ENCODE measurements around the gene TEX48. TPM values are rescaled to one million over a fixed set of nuclear protein-coding genes. Genes with fewer than 3 reads are reported as not detected.

The TEX48 gene
- total and polyA plus RNA-seq, 11 donors: not detected

DNA sequence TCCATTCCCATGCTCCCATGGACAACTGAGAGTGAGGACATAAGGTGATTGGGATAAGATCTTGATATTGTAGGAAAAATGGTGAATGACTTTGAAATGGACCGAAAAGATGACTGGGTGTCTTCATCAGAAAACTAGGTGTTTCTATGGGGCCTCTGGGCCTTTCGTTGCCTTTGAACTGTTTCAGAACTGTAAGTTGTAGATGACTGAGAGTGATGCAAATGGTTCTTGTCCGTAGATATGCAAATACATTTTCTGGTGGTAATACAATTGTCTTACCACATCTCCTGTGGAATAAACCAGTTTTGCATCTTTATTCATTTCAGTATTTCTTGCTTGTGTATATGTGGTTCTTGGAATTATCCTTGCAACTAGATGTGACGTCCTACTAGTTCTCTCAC is 16.0 kb upstream of the TEX48 start:
- Histone ChIP-seq H3K27ac (no peak overlapping the region), H3K4me3 (no peak overlapping the region), H3K4me1 (peaks cover 0 to 6% (median 0%) of the 10 kb centered on the region in 12 donors), H3K9me3 (no peaks in the 10 kb centered on the region), H3K27me3 (peaks cover 0 to 2% (median 0%) of the 10 kb centered on the region in 9 donors), H3K36me3 (no peaks in the 10 kb centered on the region)
- WGBS, 4 donors: 86 to 91% (median 90%) methylated on average over 4 of the region's 4 CpGs
- intact Hi-C loops (cut with DNase I): no loop called here
- TF ChIP-seq POLR2A (IDR thresholded peaks at IDR 0.05): no peak
- TF ChIP-seq, protein P1, sequence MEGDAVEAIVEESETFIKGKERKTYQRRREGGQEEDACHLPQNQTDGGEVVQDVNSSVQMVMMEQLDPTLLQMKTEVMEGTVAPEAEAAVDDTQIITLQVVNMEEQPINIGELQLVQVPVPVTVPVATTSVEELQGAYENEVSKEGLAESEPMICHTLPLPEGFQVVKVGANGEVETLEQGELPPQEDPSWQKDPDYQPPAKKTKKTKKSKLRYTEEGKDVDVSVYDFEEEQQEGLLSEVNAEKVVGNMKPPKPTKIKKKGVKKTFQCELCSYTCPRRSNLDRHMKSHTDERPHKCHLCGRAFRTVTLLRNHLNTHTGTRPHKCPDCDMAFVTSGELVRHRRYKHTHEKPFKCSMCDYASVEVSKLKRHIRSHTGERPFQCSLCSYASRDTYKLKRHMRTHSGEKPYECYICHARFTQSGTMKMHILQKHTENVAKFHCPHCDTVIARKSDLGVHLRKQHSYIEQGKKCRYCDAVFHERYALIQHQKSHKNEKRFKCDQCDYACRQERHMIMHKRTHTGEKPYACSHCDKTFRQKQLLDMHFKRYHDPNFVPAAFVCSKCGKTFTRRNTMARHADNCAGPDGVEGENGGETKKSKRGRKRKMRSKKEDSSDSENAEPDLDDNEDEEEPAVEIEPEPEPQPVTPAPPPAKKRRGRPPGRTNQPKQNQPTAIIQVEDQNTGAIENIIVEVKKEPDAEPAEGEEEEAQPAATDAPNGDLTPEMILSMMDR (IDR thresholded peaks at IDR 0.05): no peak
- no peak for DNase-seq
- ATAC-seq: no peak

DNA sequence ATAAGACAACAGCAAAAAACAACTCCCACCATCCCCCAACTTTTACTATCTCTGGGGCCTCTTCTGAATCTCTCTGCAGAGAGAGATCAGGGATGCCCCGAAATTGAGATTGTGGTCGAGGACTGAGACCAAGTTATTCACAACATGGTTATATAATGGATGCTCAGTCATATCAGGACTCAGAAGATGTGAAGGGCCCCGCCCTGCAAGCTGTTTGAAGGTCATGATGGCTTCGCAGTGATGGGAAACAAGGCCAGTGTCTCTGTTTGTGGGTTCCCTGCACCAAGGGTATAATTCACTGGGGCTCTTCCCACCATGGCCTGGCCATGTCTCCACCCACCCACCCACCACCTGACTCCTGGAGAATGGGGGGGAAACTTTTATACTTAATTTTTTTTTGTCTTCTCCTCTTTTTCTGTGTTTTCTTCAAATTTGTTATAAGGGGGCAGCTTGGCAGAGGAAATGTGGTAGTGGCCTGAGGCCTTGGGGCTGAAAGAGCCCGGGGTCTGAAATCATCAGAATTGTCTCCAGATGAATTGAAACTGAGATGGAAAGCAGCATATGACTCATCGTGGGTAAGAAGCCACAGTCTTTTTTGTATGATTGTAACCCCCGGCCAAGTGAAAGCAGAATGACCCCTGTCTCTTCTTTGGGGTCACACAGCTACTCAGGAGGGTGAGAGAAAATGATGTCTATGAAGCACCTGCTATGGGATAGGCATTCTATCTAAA is 15.0 kb upstream of the TEX48 start:
- no peak for DNase-seq
- intact Hi-C loops (cut with DNase I): no loop called here
- Histone ChIP-seq H3K4me3 (no peak overlapping the region), H3K9me3 (no peaks in the 10 kb centered on the region), H3K27ac (no peak overlapping the region), H3K36me3 (no peaks in the 10 kb centered on the region), H3K27me3 (peaks cover 0 to 11% (median 0%) of the 10 kb centered on the region in 9 donors), H3K4me1 (peaks cover 0 to 6% (median 0%) of the 10 kb centered on the region in 12 donors)
- no peak for ATAC-seq
- TF ChIP-seq, protein P1 (IDR thresholded peaks at IDR 0.05): no peak
- no peak for TF ChIP-seq POLR2A (IDR thresholded peaks at IDR 0.05)
- WGBS, 4 donors: 72 to 82% (median 77%) methylated on average over 7 of the region's 7 CpGs

DNA sequence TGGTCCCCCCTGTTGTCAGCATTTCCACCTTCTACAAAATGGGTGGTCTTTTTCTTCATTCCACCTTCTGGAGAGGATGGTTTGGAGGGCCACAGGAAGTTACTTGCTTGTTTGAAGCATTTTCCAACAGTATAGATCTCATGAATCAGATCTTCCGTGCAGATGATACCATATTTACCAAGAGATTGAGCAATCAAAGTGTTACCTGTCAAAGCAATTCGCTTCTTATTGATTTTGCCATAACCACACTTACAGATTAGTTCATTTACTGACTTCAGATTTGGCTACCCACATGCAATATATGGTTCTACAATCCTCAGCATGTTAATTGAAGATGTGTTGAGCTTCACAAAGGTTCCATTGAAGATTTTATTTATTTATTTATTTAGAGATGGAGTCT is 14.0 kb upstream of the TEX48 start:
- Histone ChIP-seq H3K4me3 (no peak overlapping the region), H3K27ac (no peak overlapping the region), H3K36me3 (no peaks in the 10 kb centered on the region), H3K4me1 (peaks cover 0 to 6% (median 0%) of the 10 kb centered on the region in 12 donors), H3K27me3 (peaks cover 0 to 11% (median 0%) of the 10 kb centered on the region in 9 donors), H3K9me3 (no peaks in the 10 kb centered on the region)
- 79 to 82% (median 80%) methylated on average over 2 of the region's 2 CpGs for WGBS, 4 donors
- ATAC-seq (no peak), DNase-seq (no peak)
- TF ChIP-seq, protein P1 (IDR thresholded peaks at IDR 0.05): no peak
- TF ChIP-seq POLR2A (IDR thresholded peaks at IDR 0.05): no peak
- intact Hi-C loops (cut with DNase I): no loop called here

DNA sequence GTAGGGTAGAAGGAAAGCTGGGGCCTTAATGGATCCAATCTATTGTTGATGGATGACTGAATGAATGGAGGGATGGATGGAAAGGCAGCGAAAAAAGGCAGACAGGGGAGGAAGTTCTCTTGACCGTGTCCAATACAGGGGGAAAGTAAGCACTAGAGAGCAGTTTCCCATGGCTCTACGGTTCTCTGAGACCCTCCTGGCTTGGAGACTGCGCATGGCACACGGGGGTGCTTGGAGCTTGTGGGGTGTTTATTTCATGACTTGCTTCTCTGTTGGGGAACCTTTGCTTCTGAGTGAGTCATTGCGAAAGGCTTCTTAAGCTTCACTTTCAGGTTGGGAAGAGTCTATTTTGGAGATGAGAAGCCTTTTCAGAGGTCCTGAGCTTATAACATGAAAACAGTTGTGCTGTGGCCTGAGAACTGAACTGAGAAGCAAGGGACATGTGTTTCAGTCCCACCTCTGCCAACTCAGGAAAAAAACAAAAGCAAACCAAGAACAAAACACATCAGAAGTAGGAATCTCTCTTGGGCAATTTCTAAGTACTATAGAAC is 12.8 kb upstream of the TEX48 start:
- Histone ChIP-seq H3K36me3 (no peaks in the 10 kb centered on the region), H3K9me3 (no peaks in the 10 kb centered on the region), H3K27ac (no peak overlapping the region), H3K4me3 (no peak overlapping the region), H3K27me3 (peaks cover 0 to 11% (median 0%) of the 10 kb centered on the region in 9 donors), H3K4me1 (peaks cover 0 to 6% (median 0%) of the 10 kb centered on the region in 12 donors)
- TF ChIP-seq, protein P1 (IDR thresholded peaks at IDR 0.05): no peak
- TF ChIP-seq POLR2A (IDR thresholded peaks at IDR 0.05): no peak
- WGBS, 4 donors: 87 to 94% (median 89%) methylated on average over 6 of the region's 6 CpGs
- intact Hi-C loops (cut with DNase I): no loop called here
- no peak for DNase-seq
- no peak for ATAC-seq
